GM18507 (cell line): ENCODE data around the gene CBLL2.
"Not testable (repeated sequence)": the region's sequence is repeated elsewhere in the genome, so short reads cannot be mapped to it uniquely, and the experiment has no call there.

ENCODE experiments used
- DNase-seq: peaks from one replicate; pipeline ENCODE4 v3.0.0; 2011; ENCODE audit warnings: low read depth; ENCODE audit not compliant: insufficient read length; ENCODE audit errors: extremely low spot score
- FAIRE-seq: peaks from 2 replicates; lab custom pipeline; 2011; peaks lifted over from hg19 to GRCh38; lab: Jason Lieb, UNC

Gene CBLL2

GRCh38 chrX:22272613-22273012 lies at the start of gene CBLL2:
TSS of gene CBLL2 (plus strand) at chrX:22272913. CDS start at chrX:22272992, 79 bp downstream.
- DNase-seq (no peak), FAIRE-seq (no peak)

GRCh38 chrX:22234380-22234779 lies 38.3 kb upstream of the CBLL2 start:
- FAIRE-seq (no peak), DNase-seq (no peak)

- DNase-seq (no peak), FAIRE-seq (no peak)
Observed at GRCh38 chrX:22237479-22237878, 35.2 kb upstream of the CBLL2 start.

- FAIRE-seq: no peak
- no peak for DNase-seq
Observed at GRCh38 chrX:22246620-22247019, 26.1 kb upstream of the CBLL2 start.

- DNase-seq: no peak
- no peak for FAIRE-seq
Observed at GRCh38 chrX:22247169-22247568, 25.5 kb upstream of the CBLL2 start.

GRCh38 chrX:22248401-22248800 lies 24.3 kb upstream of the CBLL2 start:
- FAIRE-seq (no peak), DNase-seq (no peak)

- DNase-seq (no peak), FAIRE-seq (no peak)
Observed at GRCh38 chrX:22249371-22249770, 23.3 kb upstream of the CBLL2 start.

- DNase-seq (no peak), FAIRE-seq (no peak)
Observed at GRCh38 chrX:22268706-22269105, 4.0 kb upstream of the CBLL2 start.

- no peak for DNase-seq
- FAIRE-seq: no peak
Observed at GRCh38 chrX:22273714-22274317, 1.1 kb downstream of the CBLL2 start.

- FAIRE-seq: no peak
Observed at GRCh38 chrX:22276781-22277180, 4.1 kb downstream of the CBLL2 start.

GRCh38 chrX:22278375-22278774 lies 5.7 kb downstream of the CBLL2 start:
- DNase-seq (no peak), FAIRE-seq (no peak)

More at GRCh38 chrX:22276781-22277180, 4.1 kb downstream of the CBLL2 start:
- DNase-seq: no peak

- FAIRE-seq, DNase-seq: not testable (repeated sequence)
Observed at GRCh38 chrX:22289209-22289608, 16.5 kb downstream of the CBLL2 start.

- no peak for FAIRE-seq
- no peak for DNase-seq
Observed at GRCh38 chrX:22296871-22297270, 24.2 kb downstream of the CBLL2 start.

GRCh38 chrX:22300130-22300529 lies 27.4 kb downstream of the CBLL2 start:
- DNase-seq (no peak), FAIRE-seq (no peak)

GRCh38 chrX:22310779-22311178 lies 38.1 kb downstream of the CBLL2 start:
- FAIRE-seq (no peak), DNase-seq (no peak)

GRCh38 chrX:22313766-22314165 lies 41.1 kb downstream of the CBLL2 start:
- DNase-seq: no peak
- no peak for FAIRE-seq

- FAIRE-seq (no peak), DNase-seq (no peak)
Observed at GRCh38 chrX:22314211-22314610, 41.5 kb downstream of the CBLL2 start.

- FAIRE-seq (no peak), DNase-seq (no peak)
Observed at GRCh38 chrX:22314692-22315091, 42.0 kb downstream of the CBLL2 start.

- no peak for DNase-seq
- FAIRE-seq: no peak
Observed at GRCh38 chrX:22315151-22315550, 42.4 kb downstream of the CBLL2 start.

GRCh38 chrX:22320236-22320873 lies 47.6 kb downstream of the CBLL2 start:
- FAIRE-seq (no peak), DNase-seq (no peak)

GRCh38 chrX:22323541-22323940 lies 50.8 kb downstream of the CBLL2 start:
- no peak for FAIRE-seq

More at GRCh38 chrX:22323541-22323940, 50.8 kb downstream of the CBLL2 start:
- no peak for DNase-seq
